HG03039 (cell line): ENCODE data around the gene C14orf132.

Source experiments
- ATAC-seq: cut with Tn5 transposase; IDR thresholded peaks from one replicate; pipeline ENCODE4 v1.9.1; 2021; ENCODE audit warnings: mild to moderate bottlenecking, moderate library complexity; ENCODE audit not compliant: unreplicated experiment

The C14orf132 gene

DNA sequence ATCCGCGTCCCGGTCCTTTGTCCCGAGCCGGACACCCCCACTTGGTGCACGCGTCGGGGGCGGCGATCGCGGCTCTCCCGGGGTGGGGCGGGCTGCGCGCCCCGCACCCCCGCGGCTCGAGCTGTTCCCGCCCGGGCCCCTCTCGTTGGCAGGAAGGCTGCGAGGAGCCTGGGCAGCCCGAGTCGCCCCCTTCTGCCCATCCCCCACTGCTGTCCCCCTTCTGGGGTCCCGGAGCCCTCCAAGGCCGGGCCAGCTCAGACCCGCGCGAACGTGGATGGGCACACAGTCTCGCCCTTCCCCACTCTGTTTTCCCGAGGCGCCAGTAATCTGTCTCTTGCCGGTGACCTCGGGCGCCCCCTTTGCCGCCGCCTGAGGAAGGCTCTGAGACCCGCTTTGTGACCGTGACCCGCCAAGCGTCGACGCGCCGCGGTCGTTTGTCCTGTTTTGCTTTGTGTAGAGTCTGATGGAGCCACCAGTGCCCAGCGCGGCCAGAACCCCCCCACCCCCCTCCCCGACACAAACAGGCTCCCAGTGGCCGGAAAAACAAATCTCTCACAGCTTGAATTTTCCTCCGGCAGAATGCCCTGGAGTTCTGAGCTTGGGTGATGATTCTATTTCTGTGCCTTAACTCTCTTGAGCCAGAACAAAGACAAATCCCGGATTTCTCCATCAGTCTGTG lies 610 bp downstream of the C14orf132 start:
- no peak for ATAC-seq

DNA sequence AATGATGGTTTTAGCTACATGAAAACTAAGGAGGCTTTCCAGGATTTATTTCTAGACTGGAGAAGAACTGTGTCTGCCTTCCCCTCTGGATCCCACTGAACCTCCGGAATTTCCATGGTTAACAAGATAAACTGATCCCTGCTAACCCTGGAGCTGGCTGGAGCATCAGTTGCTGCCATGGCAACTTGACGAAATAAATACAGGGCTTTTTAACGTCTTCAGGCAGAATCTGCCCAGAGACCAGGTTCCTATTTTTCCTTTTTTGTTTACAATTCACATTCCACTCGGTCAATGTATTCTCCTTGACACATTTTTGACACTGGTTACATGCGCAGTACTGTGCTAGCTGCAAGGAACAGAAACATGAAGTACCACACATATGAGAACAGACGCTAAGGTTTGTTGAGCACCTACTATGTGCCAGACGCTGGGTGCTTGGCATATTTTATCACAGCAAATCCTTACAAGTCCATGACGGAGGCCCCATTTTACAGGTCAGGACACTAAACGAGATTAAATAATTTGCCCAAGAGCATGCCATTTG lies 1.7 kb downstream of the C14orf132 start:
- ATAC-seq, result no peak

DNA sequence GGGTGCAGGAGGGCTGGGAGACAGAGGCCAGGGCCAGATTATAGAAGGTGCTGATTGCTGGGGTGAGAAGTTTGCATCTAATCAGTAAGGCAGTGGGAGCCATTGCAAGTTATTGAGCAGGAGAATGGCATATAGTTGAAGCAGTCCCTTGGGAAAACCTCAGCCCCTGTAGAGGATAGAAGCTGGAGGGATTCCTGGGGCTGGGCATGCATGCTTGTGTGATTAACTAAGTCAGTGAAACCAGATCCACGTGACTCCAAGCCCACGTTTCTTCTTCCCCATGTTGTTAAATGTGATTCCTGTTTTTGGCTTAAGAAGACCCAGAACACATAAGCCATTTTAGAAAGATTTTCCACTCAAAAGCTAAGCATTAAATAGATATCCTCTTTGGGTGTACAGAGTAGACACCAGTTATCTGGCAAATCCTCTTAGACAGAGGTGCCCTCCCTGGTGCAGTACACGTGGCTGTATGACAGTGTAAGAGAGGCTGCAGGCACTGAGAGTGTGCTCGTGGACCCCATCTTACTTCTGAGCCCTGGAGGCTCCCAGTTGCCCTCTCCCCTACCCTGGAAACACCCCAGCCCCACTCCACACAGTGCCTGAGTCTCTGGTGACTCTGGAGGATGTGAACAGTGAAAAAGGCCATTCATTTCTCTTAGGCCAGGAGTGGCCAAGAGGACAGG lies 3.2 kb downstream of the C14orf132 start:
- ATAC-seq, result no peak

DNA sequence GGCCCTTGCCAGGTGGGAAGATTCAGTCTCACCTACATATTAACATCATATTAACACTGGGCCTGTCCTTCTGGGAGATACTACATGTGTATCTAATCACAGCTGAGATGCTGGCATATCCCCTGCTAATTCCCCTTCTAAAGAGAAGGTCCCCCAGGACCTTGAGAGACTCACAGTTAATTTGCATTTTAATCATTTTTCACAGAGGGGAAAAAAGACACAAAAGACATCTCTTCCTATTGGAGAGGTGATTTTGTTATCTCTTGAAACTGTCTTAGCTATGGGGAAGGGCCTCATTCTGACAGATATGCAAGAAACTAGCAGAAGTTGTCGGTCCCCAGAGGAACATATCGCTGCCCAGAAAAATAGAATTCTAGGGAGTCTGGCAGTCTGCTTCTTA lies 7.5 kb downstream of the C14orf132 start:
- no peak for ATAC-seq

DNA sequence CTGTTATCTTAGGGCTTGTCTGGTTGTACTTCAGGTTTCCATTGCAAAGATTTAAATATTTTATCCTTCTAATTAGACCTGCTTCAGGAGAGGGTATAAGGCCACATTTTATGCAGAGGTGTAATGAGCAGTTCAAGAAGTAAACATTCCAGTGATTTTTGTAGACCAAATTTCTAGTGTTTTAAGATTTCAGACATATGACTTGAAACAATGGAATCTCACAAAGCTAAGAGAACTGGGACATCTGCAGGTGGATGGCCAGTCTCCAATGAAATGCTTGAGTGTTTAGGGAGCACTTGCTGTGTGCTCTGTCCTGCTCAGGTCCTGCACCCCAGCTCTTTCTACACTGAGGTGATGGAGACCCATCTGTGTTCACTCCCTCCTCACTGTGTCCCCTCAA lies 7.9 kb downstream of the C14orf132 start:
- no peak for ATAC-seq

DNA sequence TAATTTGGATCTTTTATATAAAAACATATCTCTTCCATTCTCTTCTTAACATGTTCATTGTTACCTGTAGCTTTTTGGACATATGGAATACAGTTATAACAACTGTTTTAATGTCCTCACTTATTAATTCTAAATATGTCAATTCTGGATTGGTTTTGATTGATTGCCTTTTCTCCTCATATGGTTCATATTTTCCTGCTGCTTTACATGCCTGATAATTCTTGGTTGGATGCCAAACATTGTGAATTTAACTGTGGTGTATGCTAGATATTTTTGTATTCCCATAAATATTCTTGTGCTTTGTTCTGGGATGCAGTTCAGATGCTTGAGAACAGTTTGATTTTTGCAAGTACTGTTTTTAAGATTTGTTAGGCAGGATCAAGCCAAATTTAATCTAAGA lies 10.8 kb downstream of the C14orf132 start:
- ATAC-seq, result no peak

DNA sequence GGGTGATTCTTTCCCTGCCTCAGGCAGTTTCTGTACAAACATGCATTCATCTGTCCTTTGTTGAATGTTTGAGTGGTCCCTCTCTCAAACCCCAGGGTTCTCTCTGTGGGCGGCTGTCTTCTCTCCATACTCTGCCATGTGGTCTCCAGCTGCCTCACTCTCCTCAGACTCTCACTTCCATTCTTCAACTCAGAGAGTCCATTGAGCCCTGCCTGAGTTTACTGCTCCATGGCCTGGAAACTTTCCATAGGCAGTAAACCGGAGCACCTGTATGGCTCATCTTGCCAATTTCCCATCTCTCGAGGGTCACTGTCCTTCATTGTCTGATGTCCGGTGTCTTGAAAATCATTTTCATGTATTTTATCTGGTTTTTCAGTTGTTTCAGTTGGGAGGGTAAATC lies 11.3 kb downstream of the C14orf132 start:
- no peak for ATAC-seq

DNA sequence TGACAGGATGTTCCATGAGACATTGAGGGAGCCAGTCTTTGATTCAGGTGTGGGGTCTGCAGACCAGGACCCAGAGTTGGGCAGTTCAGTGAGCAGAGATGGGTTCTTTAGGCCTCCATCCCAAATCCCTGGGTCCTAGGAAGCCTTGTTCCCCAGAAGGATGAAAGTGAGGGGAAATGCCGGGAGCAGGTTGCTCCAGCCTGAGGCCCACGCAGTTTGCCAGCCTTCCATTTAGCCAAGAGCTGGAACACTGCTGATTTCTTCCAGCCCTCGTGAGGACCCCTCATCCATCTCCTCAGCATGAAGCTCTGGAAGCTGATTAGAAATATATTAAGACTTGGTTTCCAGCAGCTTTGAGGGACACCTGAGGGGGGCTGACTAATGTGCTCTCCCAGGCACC lies 12.1 kb downstream of the C14orf132 start:
- no peak for ATAC-seq

DNA sequence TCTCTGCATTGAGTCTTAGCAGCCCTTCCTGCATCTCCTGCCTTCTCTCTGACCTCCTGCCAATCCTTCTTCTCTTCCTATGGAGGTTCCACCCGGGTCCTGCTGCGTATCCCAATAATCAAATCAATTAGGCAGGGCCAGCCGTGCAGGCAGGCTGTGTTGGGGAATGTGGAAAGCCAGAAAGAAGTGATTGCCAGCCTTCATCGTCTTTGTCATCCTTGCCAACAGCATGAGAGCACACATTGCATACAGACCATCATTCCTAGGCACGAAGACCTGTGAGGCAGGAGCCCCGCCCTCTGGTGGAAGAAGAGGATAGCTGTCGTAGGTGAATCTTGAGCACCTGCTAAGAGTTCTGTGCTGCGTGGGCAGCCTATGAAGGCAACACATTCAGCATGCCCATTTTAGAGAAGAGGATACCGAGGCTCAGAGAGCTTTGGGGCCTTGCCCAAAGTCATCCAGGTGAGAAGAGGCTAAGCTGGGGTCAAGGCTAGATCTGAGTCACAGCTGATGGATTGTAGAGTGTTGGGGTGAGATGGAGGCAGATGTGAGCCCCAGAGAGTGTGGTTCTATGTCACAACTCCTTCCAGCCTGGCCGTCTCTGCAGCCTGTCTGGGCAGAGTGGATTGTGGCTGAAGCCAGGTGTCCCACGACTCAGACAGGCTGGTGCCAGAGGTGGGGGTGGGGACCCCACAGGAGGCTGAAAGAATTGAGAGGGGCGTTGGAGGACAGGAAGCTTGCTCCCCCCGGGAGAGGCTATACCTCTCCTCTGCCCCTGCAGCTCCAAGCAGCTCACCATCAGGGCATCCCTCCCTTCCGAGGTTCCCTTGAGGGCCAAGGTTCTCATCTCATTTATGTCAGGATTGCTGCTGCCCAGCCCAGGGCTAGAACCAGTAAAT lies 12.7 kb downstream of the C14orf132 start:
- no peak for ATAC-seq

DNA sequence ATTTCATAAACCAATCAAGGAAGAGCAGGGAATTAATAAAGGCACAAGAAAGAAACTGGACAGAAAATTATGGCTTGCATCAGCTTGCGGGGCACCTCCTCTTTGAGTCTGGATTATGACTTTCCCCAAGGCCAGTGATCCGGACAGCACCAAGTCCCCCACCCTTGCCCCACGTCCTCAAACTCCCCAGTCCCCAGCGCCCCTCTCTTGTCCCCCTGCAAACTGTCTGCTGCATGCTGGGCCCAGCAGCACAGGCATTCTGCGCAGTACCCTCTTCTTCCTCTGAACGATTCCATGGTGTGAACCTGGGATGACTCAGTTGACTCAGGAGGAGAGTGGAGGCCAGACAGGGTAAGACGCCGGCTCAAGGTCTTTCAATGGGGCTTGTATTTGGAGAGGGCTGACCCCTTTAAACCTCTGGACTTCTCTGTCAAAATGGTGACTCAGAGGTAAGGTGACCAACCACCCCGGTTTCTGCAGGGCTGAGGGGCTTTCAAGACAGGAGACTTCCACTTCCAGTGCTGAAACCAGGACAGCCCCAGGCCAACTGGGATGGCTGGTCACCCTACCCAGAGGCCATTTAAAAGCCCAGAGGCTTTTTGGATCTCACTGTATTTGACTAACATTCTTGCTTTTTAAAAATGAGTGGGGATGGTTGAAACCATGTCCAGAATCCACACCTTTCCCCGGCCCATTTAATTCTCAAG lies 13.5 kb downstream of the C14orf132 start:
- no peak for ATAC-seq

DNA sequence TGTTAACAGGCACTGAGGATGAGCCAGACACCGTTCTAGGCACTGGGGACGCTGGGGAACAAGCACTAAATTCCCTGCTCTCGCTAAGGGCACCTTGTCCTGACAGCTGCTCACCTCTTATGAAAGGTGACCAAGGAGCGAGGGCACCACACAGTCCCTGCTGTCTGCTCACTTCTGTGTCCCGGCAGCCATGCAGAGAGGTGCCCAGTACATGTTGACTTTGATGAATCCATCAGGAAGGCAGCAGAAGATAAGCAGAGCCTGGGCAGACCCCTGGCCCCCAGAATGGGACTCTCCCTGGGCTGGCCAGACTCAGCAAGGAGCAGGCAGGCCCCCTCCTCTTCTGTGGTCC lies 14.1 kb downstream of the C14orf132 start:
- ATAC-seq, result no peak

DNA sequence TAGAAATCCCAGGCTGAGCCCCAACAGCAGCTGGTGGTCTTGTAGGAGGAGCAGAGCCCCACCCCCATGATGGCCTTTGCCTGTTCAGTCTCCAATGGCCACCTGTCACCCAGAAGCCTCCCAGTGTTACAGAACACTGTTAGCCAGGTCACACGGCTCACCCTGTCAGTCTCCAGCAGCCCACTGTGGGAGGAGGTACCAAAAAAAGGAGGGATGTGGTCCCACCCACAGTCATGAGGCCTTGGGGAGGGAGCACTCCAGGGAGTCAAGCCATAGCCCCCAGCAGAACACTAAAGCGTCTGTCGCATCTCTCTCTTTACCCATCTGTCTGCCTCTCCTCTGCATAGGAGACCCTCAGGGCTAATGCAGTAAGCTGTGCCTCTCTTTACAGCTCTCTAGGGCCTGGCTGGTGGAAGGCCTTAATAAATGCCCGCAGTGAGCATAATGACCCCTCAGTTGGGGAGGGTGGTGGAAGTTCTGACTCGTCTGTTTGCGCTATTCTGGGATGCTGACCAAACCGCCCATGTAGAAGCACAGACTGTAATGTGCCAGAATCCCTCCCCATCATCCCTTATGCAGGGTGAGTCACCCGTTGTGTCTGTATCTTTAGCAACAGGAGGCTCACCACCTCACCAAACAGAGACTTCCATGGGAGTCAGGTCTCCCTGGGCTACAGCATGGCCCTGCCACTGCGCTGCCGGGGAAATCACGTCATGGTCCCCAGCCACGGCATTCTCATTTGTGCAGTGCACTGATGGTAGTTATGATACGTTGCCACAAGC lies 14.6 kb downstream of the C14orf132 start:
- ATAC-seq, result no peak

DNA sequence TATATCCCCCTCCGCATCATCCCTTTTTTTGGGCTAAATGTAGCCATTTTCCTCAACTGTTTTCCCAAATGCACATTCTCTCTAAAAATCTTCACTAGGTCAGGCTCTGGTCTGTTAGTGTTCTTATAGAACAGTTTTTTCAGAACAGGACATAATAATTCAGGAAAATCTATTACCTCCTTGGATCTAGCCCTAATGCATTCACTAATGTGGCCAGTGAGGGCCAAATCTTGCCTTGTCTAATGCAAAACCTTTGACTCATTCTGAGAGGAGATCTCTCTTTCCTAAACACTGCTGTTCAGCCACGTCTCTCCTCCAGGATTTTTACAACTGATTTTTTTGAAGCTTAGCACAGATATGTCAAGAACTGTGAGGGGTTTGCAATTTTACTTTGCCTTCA lies 15.5 kb downstream of the C14orf132 start:
- no peak for ATAC-seq

DNA sequence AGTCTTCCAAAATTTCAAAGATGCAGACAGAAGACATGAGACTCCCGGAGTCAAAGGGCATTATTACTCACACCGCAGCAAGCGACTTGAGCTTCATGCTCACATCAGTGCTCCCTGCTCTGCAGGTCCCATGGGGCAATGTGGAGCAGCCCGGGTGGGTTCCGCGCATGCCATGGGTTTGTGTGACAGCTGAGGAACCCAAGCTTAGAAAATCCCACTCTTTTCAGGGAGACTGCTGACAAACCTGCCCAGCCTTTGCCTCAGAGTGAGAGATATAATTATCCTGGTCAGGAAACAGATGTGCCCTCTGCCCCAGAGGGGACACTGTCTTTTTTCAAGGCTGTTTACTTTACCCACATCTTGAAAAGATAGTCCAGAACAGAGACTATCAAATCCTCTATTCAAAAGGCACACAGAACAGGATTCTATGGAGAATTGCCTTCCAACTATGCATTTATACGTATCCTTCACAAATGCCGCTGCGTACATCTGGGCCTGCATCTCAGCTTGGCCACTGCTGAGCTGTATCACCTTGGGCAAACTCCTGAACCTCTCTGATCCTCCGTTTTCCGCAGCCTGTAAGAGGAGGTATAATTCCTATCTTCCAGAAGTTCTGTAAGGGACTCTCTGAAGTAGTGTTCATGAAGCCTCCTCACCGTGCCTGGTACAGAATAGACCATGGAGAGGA lies 16.0 kb downstream of the C14orf132 start:
- ATAC-seq, result no peak

DNA sequence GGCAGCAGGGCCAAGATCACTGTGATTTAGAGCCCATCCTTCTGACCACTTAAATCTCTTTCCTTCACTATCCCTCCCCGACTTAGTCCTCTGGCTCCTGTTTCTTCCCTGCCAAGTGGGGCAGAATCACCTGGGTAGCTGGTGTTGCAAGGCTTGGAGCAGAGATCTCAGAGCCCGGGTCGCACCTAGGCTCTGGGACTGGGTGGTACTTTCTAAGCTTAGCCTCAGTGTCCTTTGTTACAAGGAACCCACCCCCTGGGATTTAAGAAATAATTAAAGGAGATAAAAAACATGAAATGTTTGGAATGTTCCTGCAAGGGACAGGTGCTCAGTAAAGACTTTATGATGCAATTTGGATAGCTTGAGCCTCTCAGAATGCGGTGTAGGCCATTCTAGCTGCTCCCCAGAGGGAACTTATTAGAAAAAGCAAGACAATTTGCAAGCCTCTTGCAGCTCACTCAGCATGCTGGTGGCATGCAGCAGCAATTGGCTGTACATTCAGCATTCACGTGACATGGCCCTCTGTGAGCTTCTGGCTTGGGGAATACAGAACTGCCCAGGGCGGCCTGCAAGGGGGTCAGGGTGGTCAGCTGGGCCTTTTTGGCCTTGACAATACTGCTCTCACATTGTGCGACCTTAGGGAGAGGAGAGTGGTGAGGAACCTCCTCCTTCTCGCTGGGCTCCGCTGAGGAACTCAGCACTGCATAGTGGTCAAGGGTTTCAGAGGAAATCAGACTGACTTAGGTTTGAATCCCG lies 16.8 kb downstream of the C14orf132 start:
- no peak for ATAC-seq

DNA sequence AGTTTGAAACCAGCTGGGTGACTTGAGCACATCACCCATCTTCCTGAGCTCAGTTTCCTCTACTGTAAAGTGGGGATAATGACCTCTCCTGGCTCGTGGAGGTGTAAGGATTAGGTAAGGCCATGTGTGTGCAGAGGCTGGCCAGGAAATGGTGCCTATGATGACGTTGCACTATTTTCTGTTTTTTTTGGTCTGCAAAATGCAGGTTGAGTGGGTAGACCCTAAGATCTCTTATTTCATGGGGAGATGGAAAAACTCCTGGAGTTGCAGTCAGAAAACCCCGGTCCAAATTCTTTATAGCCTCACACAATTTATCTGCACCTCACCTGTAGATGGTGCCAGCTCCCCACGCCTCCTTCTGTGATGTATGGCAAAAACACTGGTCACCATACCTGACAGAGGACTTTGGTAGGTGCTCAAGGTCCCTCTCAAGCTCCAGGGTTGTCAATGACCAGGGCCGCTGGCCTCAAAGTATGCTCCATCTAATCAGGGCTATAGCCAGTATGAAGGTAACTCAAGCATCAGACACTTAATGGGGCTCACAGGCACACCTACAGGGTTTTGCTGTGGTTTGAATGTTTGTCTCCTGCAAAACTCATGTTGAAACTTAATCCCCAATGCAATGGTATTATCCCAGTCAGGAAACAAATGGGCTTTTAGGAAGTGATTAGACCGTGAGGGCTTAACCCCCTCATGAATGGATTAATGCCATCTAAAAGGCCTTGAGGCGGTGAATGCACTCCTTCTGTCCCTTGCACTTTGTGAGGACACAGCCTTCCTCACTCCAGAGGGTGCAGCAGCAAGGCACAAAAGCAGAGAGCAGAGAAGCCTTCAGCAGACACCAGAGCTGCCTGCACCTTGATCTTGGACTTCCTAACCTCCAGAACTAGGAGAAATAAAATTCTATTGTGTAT lies 17.6 kb downstream of the C14orf132 start:
- ATAC-seq, result no peak

DNA sequence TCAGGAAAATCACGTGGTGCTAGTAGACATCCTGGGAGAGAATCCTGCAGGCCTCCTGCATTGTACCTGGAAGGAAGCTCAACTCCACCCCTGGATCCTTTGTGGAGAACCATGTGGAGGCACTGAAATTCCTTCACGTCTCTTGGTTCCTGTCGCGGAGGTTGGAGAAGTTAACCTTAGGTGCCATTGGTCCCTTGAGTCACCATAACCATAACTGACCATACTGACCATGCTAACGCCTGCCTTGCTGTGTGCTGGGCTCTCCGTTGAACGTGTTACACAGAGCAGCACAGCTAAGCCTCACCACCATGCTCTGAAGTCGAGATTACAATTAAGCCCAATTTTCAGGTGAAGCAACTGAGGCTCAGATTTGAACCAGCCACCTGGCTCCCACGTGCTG lies 18.6 kb downstream of the C14orf132 start:
- no peak for ATAC-seq
